ENCODE results near the gene KAZN. TPM values are rescaled to one million over a fixed set of nuclear protein-coding genes. Genes with fewer than 3 reads are reported as not detected.

The KAZN gene
- total and polyA plus RNA-seq, 12 donors, result 1.1 to 6.5 (median 1.9) TPM

- no peak for TF ChIP-seq CTCF (IDR thresholded peaks at IDR 0.05)
- H3K9me3 ChIP-seq, result peaks cover 0 to 35% (median 6%) of the 10 kb centered on the region in 11 donors
- ATAC-seq (no peak), DNase-seq (no peak)
- no peaks in the 10 kb centered on the region for H3K36me3 ChIP-seq
- WGBS, 2 donors, result 88 to 91% methylated on average over 3 of the region's 3 CpGs
- no peak overlapping the region for H3K27ac ChIP-seq
- no peak overlapping the region for H3K4me3 ChIP-seq
- H3K27me3 ChIP-seq, result peaks cover 0 to 4% (median 0%) of the 10 kb centered on the region in 7 donors
- intact Hi-C loops (cut with DNase I), result no loop called here
- no peaks in the 10 kb centered on the region for H3K4me1 ChIP-seq
Observed at GRCh38 chr1:14642712-14643111, 44.2 kb downstream of the KAZN start.

DNA sequence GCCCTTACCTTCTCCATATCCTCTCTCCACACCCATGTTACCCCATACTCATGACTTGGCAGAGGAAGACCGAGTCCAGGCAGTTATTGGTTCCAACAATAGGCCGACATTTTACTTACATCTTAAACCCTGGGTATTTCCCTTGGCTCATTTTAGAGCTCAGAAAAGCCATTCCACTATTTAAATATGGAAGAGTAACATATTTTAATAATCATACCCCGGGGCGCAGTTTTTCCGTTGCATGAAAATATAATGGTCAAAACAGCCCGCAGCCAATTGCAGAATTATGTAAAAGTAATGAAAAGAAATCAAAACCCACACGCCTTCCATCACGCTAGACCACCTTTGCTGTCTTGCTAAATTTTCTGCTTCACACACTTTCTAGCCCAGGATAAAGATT lies 48.5 kb downstream of the KAZN start:
- Histone ChIP-seq H3K4me3 (no peak overlapping the region), H3K9me3 (peaks cover 0 to 35% (median 6%) of the 10 kb centered on the region in 11 donors), H3K4me1 (no peaks in the 10 kb centered on the region), H3K27me3 (peaks cover 0 to 5% (median 0%) of the 10 kb centered on the region in 7 donors), H3K36me3 (no peaks in the 10 kb centered on the region), H3K27ac (no peak overlapping the region)
- 91 to 94% methylated on average over 8 of the region's 8 CpGs for WGBS, 2 donors
- intact Hi-C loops (cut with DNase I), result no loop called here
- no peak for TF ChIP-seq CTCF (IDR thresholded peaks at IDR 0.05)
- DNase-seq (no peak), ATAC-seq (no peak)

GRCh38 chr1:14647777-14648176 lies 49.3 kb downstream of the KAZN start:
- H3K4me3 ChIP-seq, result no peak overlapping the region
- peaks cover 0 to 27% (median 6%) of the 10 kb centered on the region in 11 donors for H3K9me3 ChIP-seq
- DNase-seq (no peak), ATAC-seq (no peak)
- H3K27me3 ChIP-seq, result peaks cover 0 to 5% (median 0%) of the 10 kb centered on the region in 7 donors
- H3K36me3 ChIP-seq, result no peaks in the 10 kb centered on the region
- intact Hi-C loops (cut with DNase I), result loop anchor here in 1 of 10 donors (2.0 kb wide), 1 partner anchor 19 kb away; no protein-coding TSS in a partner anchor
- no peak overlapping the region for H3K27ac ChIP-seq
- TF ChIP-seq CTCF (IDR thresholded peaks at IDR 0.05), result no peak
- 51 to 66% methylated on average over 3 of the region's 3 CpGs for whole genome bisulfite sequencing, 2 donors
- H3K4me1 ChIP-seq, result no peaks in the 10 kb centered on the region

DNA sequence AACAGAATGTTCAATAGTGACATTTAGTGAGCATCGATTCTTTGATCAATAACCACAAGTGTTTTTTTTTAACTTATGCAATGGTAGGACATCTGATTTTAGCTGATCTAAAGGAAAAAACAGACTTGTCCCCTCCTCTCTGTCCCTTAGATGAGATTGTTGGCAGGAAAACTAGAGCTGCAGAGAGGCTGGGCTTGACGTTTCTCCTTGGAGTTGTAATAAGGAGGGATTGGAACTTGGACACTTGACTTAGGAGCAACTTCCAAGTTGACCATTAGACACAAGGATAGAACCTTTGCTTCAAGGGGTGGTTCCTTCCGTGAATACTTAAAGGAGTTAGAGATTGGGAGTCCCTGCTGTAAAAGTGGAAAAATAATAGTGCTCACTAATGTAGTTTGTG lies 49.9 kb downstream of the KAZN start:
- DNase-seq (no peak), ATAC-seq (no peak)
- Histone ChIP-seq H3K27me3 (peaks cover 0 to 5% (median 0%) of the 10 kb centered on the region in 7 donors), H3K27ac (no peak overlapping the region), H3K4me3 (no peak overlapping the region), H3K4me1 (no peaks in the 10 kb centered on the region), H3K36me3 (no peaks in the 10 kb centered on the region), H3K9me3 (peaks cover 0 to 21% (median 6%) of the 10 kb centered on the region in 11 donors)
- intact Hi-C loops (cut with DNase I), result loop anchor here in 1 of 10 donors (2.0 kb wide), 1 partner anchor 20 kb away; no protein-coding TSS in a partner anchor
- no peak for TF ChIP-seq CTCF (IDR thresholded peaks at IDR 0.05)
- WGBS, 2 donors, result 59 to 70% methylated on average over 3 of the region's 3 CpGs
